Keratinocyte (primary cell): ENCODE results near the gene MADCAM1.

Experiments used
- CTCF ChIP-seq, 3 experiments: IDR thresholded peaks in 1 of 3; conservative IDR thresholded peaks in 1 of 3; optimal IDR thresholded peaks in 1 of 3; 2 replicates in 2 of 3; 3 replicates in 1 of 3; pipeline versions ENCODE3 to v1.5.1; 2011; ENCODE audit warnings: low read length in 3 of 3, mild to moderate bottlenecking in 3 of 3, moderate library complexity in 2 of 3, control low read depth in 1 of 3, inconsistent platforms in 1 of 3; ENCODE audit not compliant: insufficient read depth in 2 of 3; ENCODE audit errors: extremely low read depth in 1 of 3
- EZH2 ChIP-seq: IDR thresholded peaks from one replicate; pipeline ENCODE4 v1.6.1; 2012; ENCODE audit warnings: inconsistent platforms, mild to moderate bottlenecking, low read length, moderate library complexity

- no peak for TF ChIP-seq CTCF (optimal IDR thresholded peaks at IDR 0.05 in 1 of 3, IDR thresholded peaks at IDR 0.05 in 1 of 3, conservative IDR thresholded peaks at IDR 0.05 in 1 of 3; ENCODE audit: extremely low read depth in 1 of 3, insufficient read depth in 2 of 3, low read length in 3 of 3)
- TF ChIP-seq EZH2 = no peak
Measured at GRCh38 chr19:530134-531008, 34.1 kb downstream of the MADCAM1 start.
